SIG-M5 treated with dmso at 0.1 percent for 504 hours (cell line): ENCODE data around the gene MYO3A.
"Not testable (repeated sequence)": the region's sequence is repeated elsewhere in the genome, so short reads cannot be mapped to it uniquely, and the experiment has no call there.

Experiments used
- DNase-seq: peaks from one replicate; lab custom pipeline; 2025; ENCODE audit not compliant: unreplicated experiment; lab: John Stamatoyannopoulos, UW

Gene MYO3A

GRCh38 chr10:25982107-25982506 is 48.1 kb downstream of the MYO3A start:
- no peak for DNase-seq

- DNase-seq = no peak
Measured at GRCh38 chr10:25988583-25988982, 54.6 kb downstream of the MYO3A start.

GRCh38 chr10:25989951-25990350 is 55.9 kb downstream of the MYO3A start:
- DNase-seq = no peak

GRCh38 chr10:25999295-25999981 is 65.4 kb downstream of the MYO3A start:
- no peak for DNase-seq

GRCh38 chr10:26000971-26001370 is 66.9 kb downstream of the MYO3A start:
- no peak for DNase-seq

GRCh38 chr10:26002466-26002865 is 68.4 kb downstream of the MYO3A start:
- DNase-seq = not testable (repeated sequence)

- DNase-seq = no peak
Measured at GRCh38 chr10:26015092-26015491, 81.1 kb downstream of the MYO3A start.

- no peak for DNase-seq
Measured at GRCh38 chr10:26022831-26023230, 88.8 kb downstream of the MYO3A start.

GRCh38 chr10:26024303-26024702 is 90.3 kb downstream of the MYO3A start:
- DNase-seq = no peak

- DNase-seq = no peak
Measured at GRCh38 chr10:26025523-26025922, 91.5 kb downstream of the MYO3A start.

GRCh38 chr10:26029858-26030257 is 95.8 kb downstream of the MYO3A start:
- DNase-seq = no peak

- no peak for DNase-seq
Measured at GRCh38 chr10:26031300-26031699, 97.3 kb downstream of the MYO3A start.

- no peak for DNase-seq
Measured at GRCh38 chr10:26043469-26043868, 109.4 kb downstream of the MYO3A start.

GRCh38 chr10:26044141-26044749 is 110.2 kb downstream of the MYO3A start:
- no peak for DNase-seq

GRCh38 chr10:26046073-26046700 is 112.2 kb downstream of the MYO3A start:
- no peak for DNase-seq

GRCh38 chr10:26048756-26049155 is 114.7 kb downstream of the MYO3A start:
- no peak for DNase-seq

GRCh38 chr10:26052326-26052725 is 118.3 kb downstream of the MYO3A start:
- DNase-seq = no peak

- no peak for DNase-seq
Measured at GRCh38 chr10:26057466-26057865, 123.4 kb downstream of the MYO3A start.

- DNase-seq = no peak
Measured at GRCh38 chr10:26064106-26064505, 130.1 kb downstream of the MYO3A start.

- no peak for DNase-seq
Measured at GRCh38 chr10:26067680-26068079, 133.7 kb downstream of the MYO3A start.

- not testable (repeated sequence) for DNase-seq
Measured at GRCh38 chr10:26080971-26081370, 146.9 kb downstream of the MYO3A start.

- DNase-seq = no peak
Measured at GRCh38 chr10:26081459-26081858, 147.4 kb downstream of the MYO3A start.
